DOHH2 (cell line): ENCODE measurements around the gene PRDM16.

Experiments
- H3F3A ChIP-seq: fragments of 200-600 bp; sonication (generic), shearing (Covaris generic); 2 replicates; pipeline ENCODE4 v1.6.0; 2016; ENCODE audit warnings: antibody characterized with exemption, mild to moderate bottlenecking; ENCODE audit not compliant: control insufficient read depth, insufficient read depth
- H3K27ac ChIP-seq: fragments of 200-600 bp; sonication (generic); 2 replicates; pipeline ENCODE4 v1.5.1; 2014; ENCODE audit warnings: low read depth, mild to moderate bottlenecking, low read length, moderate library complexity
- H3K27me3 ChIP-seq: fragments of 200-600 bp; sonication (generic); 2 replicates; pipeline ENCODE4 v1.6.1; 2014; ENCODE audit warnings: mild to moderate bottlenecking, low read length, mixed read lengths; ENCODE audit not compliant: control insufficient read depth
- H3K36me3 ChIP-seq: fragments of 200-600 bp; sonication (generic); 2 replicates; pipeline ENCODE4 v1.6.1; 2014; ENCODE audit warnings: mild to moderate bottlenecking, low read length, moderate library complexity, mixed read lengths; ENCODE audit not compliant: control insufficient read depth
- H3K4me1 ChIP-seq: fragments of 200-600 bp; sonication (generic); 2 replicates; pipeline ENCODE4 v1.6.1; 2014; ENCODE audit warnings: mild to moderate bottlenecking, low read length, mixed read lengths; ENCODE audit not compliant: control insufficient read depth
- H3K4me2 ChIP-seq: fragments of 200-600 bp; sonication (generic); 2 replicates; pipeline ENCODE4 v1.6.0; 2014; ENCODE audit warnings: mild to moderate bottlenecking, low read length, moderate library complexity
- H3K4me3 ChIP-seq: fragments of 200-600 bp; sonication (generic); 2 replicates; pipeline ENCODE4 v1.5.1; 2014; ENCODE audit warnings: mild to moderate bottlenecking, low read length, mixed read lengths
- H3K79me2 ChIP-seq: fragments of 200-600 bp; sonication (generic); 2 replicates; pipeline ENCODE4 v1.6.1; 2014; ENCODE audit warnings: mild to moderate bottlenecking, low read length, mixed read lengths; ENCODE audit not compliant: control insufficient read depth
- H3K9me2 ChIP-seq: fragments of 200-600 bp; sonication (generic); replicated peaks from 2 replicates; pipeline ENCODE4 v1.6.1; 2014; ENCODE audit warnings: mild to moderate bottlenecking, low read length, mixed read lengths; ENCODE audit not compliant: control insufficient read depth
- H3K9me3 ChIP-seq: fragments of 200-600 bp; sonication (generic); 2 replicates; pipeline ENCODE4 v1.6.1; 2014; ENCODE audit warnings: antibody characterized with exemption, low read length, mixed read lengths; ENCODE audit not compliant: control insufficient read depth, insufficient read depth
- H4K20me1 ChIP-seq: fragments of 200-600 bp; sonication (generic); 2 replicates; pipeline ENCODE4 v1.6.0; 2014; ENCODE audit warnings: low read depth, mild to moderate bottlenecking, antibody characterized with exemption, low read length, moderate library complexity; ENCODE audit not compliant: control insufficient read depth, insufficient read depth
- EZH2phosphoT487 ChIP-seq: fragments of 200-600 bp; sonication (generic); IDR thresholded peaks from 2 replicates; pipeline ENCODE4 v1.6.1; 2017; ENCODE audit warnings: borderline replicate concordance, mild to moderate bottlenecking, antibody characterized with exemption, low read length, moderate library complexity, mixed read lengths
- TF ChIP-seq, protein P1 (sequence below): fragments of 200-600 bp; sonication (generic); IDR thresholded peaks from one replicate; pipeline ENCODE4 v1.5.1; 2014; ENCODE audit warnings: antibody characterized with exemption, mild to moderate bottlenecking, low read depth, low read length; ENCODE audit not compliant: poor library complexity, severe bottlenecking

The PRDM16 gene

DNA sequence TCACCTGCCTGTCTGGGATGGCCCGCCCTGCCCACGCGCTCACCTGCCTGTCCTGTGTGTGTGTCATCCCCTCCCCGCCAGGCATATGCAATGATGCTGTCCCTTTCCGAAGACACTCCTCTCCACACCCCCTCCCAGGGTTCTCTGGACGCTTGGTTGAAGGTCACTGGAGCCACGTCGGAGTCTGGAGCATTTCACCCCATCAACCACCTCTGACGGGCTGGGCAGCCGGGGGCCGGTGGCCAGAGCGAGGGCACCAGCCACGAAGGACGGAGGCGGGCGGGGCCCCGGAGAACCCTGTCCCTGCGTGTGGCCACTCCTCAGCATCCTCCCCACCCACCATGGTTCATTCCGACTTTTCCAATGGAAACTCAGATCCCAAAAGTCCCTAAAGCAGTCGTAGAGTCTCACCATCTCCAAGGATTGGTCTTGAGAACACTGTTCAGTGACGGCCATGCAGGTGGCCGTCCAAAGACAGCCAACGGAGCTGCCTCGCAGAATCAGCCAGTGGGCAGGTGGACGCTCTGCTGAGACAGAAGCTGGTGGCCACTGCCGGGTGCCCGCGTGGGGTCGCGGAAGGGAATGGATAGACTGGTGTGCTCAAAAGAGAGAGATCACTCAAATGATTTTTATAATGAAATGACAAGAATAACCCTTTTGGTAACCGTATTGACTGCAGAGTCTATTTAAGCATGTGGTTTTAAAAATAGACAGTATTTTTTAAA, 364.8 kb downstream of the PRDM16 start:
- H3K27ac ChIP-seq: no peak overlapping the region
- H3K27me3 ChIP-seq: no peaks in the 10 kb centered on the region
- no peaks in the 10 kb centered on the region for H3K9me2 ChIP-seq

DNA sequence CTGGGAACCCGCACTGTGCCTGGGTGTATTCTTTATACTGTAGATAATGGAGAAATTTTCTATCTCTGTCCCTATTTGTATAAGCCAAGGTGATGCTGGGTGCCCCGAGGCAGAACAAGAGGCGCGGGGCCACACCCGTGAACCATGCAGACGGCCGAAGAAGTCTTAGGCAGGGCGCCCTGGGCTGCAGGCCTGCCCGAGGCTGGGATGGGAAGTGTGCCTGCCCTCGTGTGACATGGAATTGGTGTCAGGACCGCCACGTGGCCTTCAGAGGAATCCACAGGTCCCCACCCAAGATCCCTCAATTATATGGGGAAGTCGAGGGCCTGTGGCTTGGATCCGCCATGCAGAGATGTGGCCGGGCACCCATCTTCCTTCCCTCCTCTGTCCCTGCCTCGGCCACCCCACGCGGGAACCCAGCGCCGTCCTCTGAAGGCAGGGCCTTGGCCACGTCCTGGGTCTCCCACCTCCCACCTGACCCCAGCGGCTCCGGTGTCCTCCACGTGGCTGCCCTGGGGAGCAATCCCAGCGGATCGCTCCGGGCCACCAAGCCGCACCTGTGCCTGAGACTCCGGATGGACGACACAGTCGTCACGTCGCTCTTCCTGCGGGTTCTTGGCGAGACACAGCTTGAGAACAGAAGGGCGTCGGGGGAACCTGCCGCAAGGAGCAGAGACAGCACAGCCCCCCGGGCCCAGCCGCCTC, 365.6 kb downstream of the PRDM16 start:
- Histone ChIP-seq H3K4me1 (no peaks in the 10 kb centered on the region), H4K20me1 (no peaks in the 10 kb centered on the region), H3K27me3 (no peaks in the 10 kb centered on the region), H3K4me2 (no peak overlapping the region), H3F3A (no peaks in the 10 kb centered on the region), H3K27ac (no peak overlapping the region), H3K9me2 (no peaks in the 10 kb centered on the region), H3K36me3 (no peaks in the 10 kb centered on the region), H3K9me3 (no peaks in the 10 kb centered on the region), H3K79me2 (no peaks in the 10 kb centered on the region), H3K4me3 (no peak overlapping the region)
- TF ChIP-seq, protein P1, sequence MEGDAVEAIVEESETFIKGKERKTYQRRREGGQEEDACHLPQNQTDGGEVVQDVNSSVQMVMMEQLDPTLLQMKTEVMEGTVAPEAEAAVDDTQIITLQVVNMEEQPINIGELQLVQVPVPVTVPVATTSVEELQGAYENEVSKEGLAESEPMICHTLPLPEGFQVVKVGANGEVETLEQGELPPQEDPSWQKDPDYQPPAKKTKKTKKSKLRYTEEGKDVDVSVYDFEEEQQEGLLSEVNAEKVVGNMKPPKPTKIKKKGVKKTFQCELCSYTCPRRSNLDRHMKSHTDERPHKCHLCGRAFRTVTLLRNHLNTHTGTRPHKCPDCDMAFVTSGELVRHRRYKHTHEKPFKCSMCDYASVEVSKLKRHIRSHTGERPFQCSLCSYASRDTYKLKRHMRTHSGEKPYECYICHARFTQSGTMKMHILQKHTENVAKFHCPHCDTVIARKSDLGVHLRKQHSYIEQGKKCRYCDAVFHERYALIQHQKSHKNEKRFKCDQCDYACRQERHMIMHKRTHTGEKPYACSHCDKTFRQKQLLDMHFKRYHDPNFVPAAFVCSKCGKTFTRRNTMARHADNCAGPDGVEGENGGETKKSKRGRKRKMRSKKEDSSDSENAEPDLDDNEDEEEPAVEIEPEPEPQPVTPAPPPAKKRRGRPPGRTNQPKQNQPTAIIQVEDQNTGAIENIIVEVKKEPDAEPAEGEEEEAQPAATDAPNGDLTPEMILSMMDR: no peak
- no peak for TF ChIP-seq EZH2phosphoT487

More for the DNA sequence above, 364.8 kb downstream of the PRDM16 start:
- Histone ChIP-seq H4K20me1 (no peaks in the 10 kb centered on the region), H3K36me3 (no peaks in the 10 kb centered on the region), H3F3A (no peaks in the 10 kb centered on the region), H3K4me3 (no peak overlapping the region), H3K9me3 (no peaks in the 10 kb centered on the region), H3K79me2 (no peaks in the 10 kb centered on the region), H3K4me2 (no peak overlapping the region), H3K4me1 (no peaks in the 10 kb centered on the region)
- no peak for TF ChIP-seq EZH2phosphoT487
- TF ChIP-seq, protein P1: no peak

DNA sequence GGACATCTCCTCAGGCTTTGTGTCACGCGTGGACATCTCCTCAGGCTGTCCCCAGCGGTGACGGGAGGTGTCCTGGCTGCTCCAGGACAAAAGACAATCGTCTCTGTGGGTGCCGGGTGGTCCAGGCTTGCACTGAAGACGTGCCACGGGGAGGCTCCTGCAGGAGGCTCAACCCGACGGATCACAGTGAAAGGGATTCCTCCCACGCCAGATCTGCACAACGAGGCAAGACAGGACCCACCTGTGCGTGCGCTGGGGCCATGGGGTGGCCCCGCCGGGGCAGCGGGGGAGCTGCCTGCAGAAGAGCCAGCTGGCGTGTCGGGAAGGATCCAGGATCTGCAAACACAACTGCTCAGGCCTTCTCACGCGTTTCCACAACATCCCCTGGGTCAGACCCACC, 366.7 kb downstream of the PRDM16 start:
- Histone ChIP-seq H4K20me1 (no peaks in the 10 kb centered on the region), H3F3A (no peaks in the 10 kb centered on the region), H3K4me1 (no peaks in the 10 kb centered on the region), H3K27ac (no peak overlapping the region), H3K9me3 (no peaks in the 10 kb centered on the region), H3K36me3 (no peaks in the 10 kb centered on the region), H3K4me3 (no peak overlapping the region), H3K9me2 (no peaks in the 10 kb centered on the region), H3K27me3 (no peaks in the 10 kb centered on the region), H3K4me2 (no peak overlapping the region), H3K79me2 (no peaks in the 10 kb centered on the region)
- TF ChIP-seq, protein P1: no peak
